Epithelial cell of esophagus (primary cell): Measurements from ENCODE around the gene SEMA5A.
A peak's percentile ranks its signal among the peaks of the same experiment; 100 is the strongest.
"Not testable (repeated sequence)": the region's sequence is repeated elsewhere in the genome, so short reads cannot be mapped to it uniquely, and the experiment has no call there.

Experiments used
- DNase-seq: peaks from one replicate; pipeline ENCODE4 v3.0.0; 2010; ENCODE audit warnings: low read depth
- H3K4me3 ChIP-seq: 2 replicates; pipeline ENCODE4 v1.5.1; 2011; ENCODE audit warnings: mild to moderate bottlenecking, low read length, control low read depth
- CTCF ChIP-seq: IDR thresholded peaks from 2 replicates; pipeline ENCODE4 v1.5.1; 2011; ENCODE audit warnings: low read depth, mild to moderate bottlenecking, low read length, control low read depth, inconsistent platforms; ENCODE audit not compliant: insufficient read depth; ENCODE audit errors: missing control alignments

Gene SEMA5A

GRCh38 chr5:9415091-9415490 is 130.8 kb downstream of the SEMA5A start:
- TF ChIP-seq CTCF: no peak
- H3K4me3 ChIP-seq: no peak overlapping the region
- no peak for DNase-seq

GRCh38 chr5:9411142-9411541 is 134.7 kb downstream of the SEMA5A start:
- no peak for DNase-seq
- TF ChIP-seq CTCF: no peak

GRCh38 chr5:9409413-9409960 is 136.4 kb downstream of the SEMA5A start:
- no peak for TF ChIP-seq CTCF
- no peak for DNase-seq
- no peak overlapping the region for H3K4me3 ChIP-seq

More at GRCh38 chr5:9411142-9411541, 134.7 kb downstream of the SEMA5A start:
- no peak overlapping the region for H3K4me3 ChIP-seq

GRCh38 chr5:9408964-9409363 is 136.9 kb downstream of the SEMA5A start:
- DNase-seq: peak; percentile 52
- no peak for TF ChIP-seq CTCF
- H3K4me3 ChIP-seq: no peak overlapping the region

GRCh38 chr5:9405196-9405754 is 140.6 kb downstream of the SEMA5A start:
- no peak for DNase-seq
- no peak overlapping the region for H3K4me3 ChIP-seq
- no peak for TF ChIP-seq CTCF

- DNase-seq: peak; percentile 75
- H3K4me3 ChIP-seq: no peak overlapping the region
- TF ChIP-seq CTCF: no peak
Observed at GRCh38 chr5:9401786-9402472, 143.9 kb downstream of the SEMA5A start.

GRCh38 chr5:9399783-9400182 is 146.1 kb downstream of the SEMA5A start:
- DNase-seq, H3K4me3 ChIP-seq: not testable (repeated sequence)
